ENCODE measurements around the gene SRGN. TPM values are rescaled to one million over a fixed set of nuclear protein-coding genes. Genes with fewer than 3 reads are reported as not detected.
A peak's percentile ranks its signal among the peaks of the same experiment; 100 is the strongest.

The SRGN gene
- total and polyA plus RNA-seq, 4 experiments from 2014 or later: 122 to 298 (median 150) TPM

GRCh38 chr10:69145329-69145728, 57.4 kb downstream of the SRGN start:
- no peak overlapping the region for H3K4me3 ChIP-seq (ENCODE audit: low read length in 2 of 2)
- Mint-ChIP-seq H3K9me3 (no peaks in the 10 kb centered on the region), H3K27me3 (no peaks in the 10 kb centered on the region), H3K27ac (peak overlapping the region in 2 of 7 donors; percentile 25 to 29), H3K36me3 (peaks cover 8 to 29% of the 10 kb centered on the region in 2 donors), H3K4me3 (no peak overlapping the region), H3K4me1 (peaks cover 26 to 43% (median 33%) of the 10 kb centered on the region in 4 donors)
- no peaks in the 10 kb centered on the region for H3K36me3 ChIP-seq (ENCODE audit: insufficient read depth, low read length)
- no peak overlapping the region for H3K27ac ChIP-seq (ENCODE audit: low read depth, low read length)
- CTCF ChIA-PET (ENCODE audit: partially characterized antibody): no interaction called here
- intact Hi-C loops (cut with micrococcal nuclease): no loop called here
- no peaks in the 10 kb centered on the region for H3K27me3 ChIP-seq (ENCODE audit: insufficient read depth, low read length)
- POLR2A ChIA-PET (ENCODE audit: partially characterized antibody): no interaction called here
- H3K9me3 ChIP-seq (ENCODE audit: control insufficient read depth in 1 of 2, low read length in 2 of 2): no peaks in the 10 kb centered on the region
- peaks cover 12% of the 10 kb centered on the region for H3K4me1 ChIP-seq (ENCODE audit: insufficient read depth, low read length)
- no peak for DNase-seq

DNA sequence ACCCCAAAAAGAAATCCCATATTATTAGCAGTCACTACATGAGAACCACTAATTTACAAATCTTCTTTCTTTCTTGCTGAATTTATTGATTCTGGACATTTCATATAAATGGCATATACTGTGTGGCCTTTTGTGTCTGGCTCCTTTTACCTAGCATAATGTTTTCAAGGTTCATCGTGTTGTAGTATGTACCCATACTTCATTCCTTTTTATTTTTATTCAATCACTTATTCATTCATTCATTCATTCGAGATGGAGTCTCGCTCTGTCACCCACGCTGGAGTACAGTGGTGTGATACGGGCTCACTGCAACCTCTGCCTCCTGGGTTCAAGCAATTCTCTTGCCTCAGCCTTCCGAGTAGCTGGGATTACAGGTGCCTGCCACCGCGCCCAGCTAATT, 58.0 kb downstream of the SRGN start:
- no peaks in the 10 kb centered on the region for H3K9me3 ChIP-seq (ENCODE audit: control insufficient read depth in 1 of 2, low read length in 2 of 2)
- CTCF ChIA-PET (ENCODE audit: partially characterized antibody): no interaction called here
- H3K4me1 ChIP-seq (ENCODE audit: insufficient read depth, low read length): peaks cover 12% of the 10 kb centered on the region
- H3K4me3 ChIP-seq (ENCODE audit: low read length in 2 of 2): no peak overlapping the region
- no peaks in the 10 kb centered on the region for H3K27me3 ChIP-seq (ENCODE audit: insufficient read depth, low read length)
- peaks cover 24 to 45% (median 34%) of the 10 kb centered on the region in 4 donors for H3K4me1 Mint-ChIP-seq
- DNase-seq: no peak
- H3K36me3 Mint-ChIP-seq: peaks cover 8 to 25% of the 10 kb centered on the region in 2 donors
- no peak overlapping the region for H3K27ac ChIP-seq (ENCODE audit: low read depth, low read length)
- intact Hi-C loops (cut with micrococcal nuclease): no loop called here
- H3K27me3 Mint-ChIP-seq: no peaks in the 10 kb centered on the region
- no peak overlapping the region for H3K27ac Mint-ChIP-seq
- POLR2A ChIA-PET (ENCODE audit: partially characterized antibody): no interaction called here
- no peaks in the 10 kb centered on the region for H3K36me3 ChIP-seq (ENCODE audit: insufficient read depth, low read length)
- H3K4me3 Mint-ChIP-seq: no peak overlapping the region
- H3K9me3 Mint-ChIP-seq: no peaks in the 10 kb centered on the region

- ChIA-PET POLR2A (ENCODE audit: partially characterized antibody) (interaction anchor here (0.6 kb wide), 1 partner anchor 28 kb away, joined by 6 read pairs; no protein-coding TSS in a partner anchor), CTCF (ENCODE audit: partially characterized antibody) (interaction anchor here (1.5 kb wide), 1 partner anchor 9 kb away, joined by 3 read pairs; no protein-coding TSS in a partner anchor)
- H3K4me3 Mint-ChIP-seq: no peak overlapping the region
- no peak for DNase-seq
- peaks cover 12% of the 10 kb centered on the region for H3K4me1 ChIP-seq (ENCODE audit: insufficient read depth, low read length)
- peaks cover 26 to 39% (median 30%) of the 10 kb centered on the region in 4 donors for H3K4me1 Mint-ChIP-seq
- H3K27ac ChIP-seq (ENCODE audit: low read depth, low read length): no peak overlapping the region
- intact Hi-C loops (cut with micrococcal nuclease): no loop called here
- H3K27me3 ChIP-seq (ENCODE audit: insufficient read depth, low read length): no peaks in the 10 kb centered on the region
- H3K27me3 Mint-ChIP-seq: no peaks in the 10 kb centered on the region
- no peak overlapping the region for H3K27ac Mint-ChIP-seq
- no peaks in the 10 kb centered on the region for H3K36me3 ChIP-seq (ENCODE audit: insufficient read depth, low read length)
- H3K9me3 Mint-ChIP-seq: no peaks in the 10 kb centered on the region
- H3K36me3 Mint-ChIP-seq: peaks cover 8 to 17% of the 10 kb centered on the region in 2 donors
- no peak overlapping the region for H3K4me3 ChIP-seq (ENCODE audit: low read length in 2 of 2)
- H3K9me3 ChIP-seq (ENCODE audit: control insufficient read depth in 1 of 2, low read length in 2 of 2): no peaks in the 10 kb centered on the region
Measured at GRCh38 chr10:69146759-69147158, 58.9 kb downstream of the SRGN start.

DNA sequence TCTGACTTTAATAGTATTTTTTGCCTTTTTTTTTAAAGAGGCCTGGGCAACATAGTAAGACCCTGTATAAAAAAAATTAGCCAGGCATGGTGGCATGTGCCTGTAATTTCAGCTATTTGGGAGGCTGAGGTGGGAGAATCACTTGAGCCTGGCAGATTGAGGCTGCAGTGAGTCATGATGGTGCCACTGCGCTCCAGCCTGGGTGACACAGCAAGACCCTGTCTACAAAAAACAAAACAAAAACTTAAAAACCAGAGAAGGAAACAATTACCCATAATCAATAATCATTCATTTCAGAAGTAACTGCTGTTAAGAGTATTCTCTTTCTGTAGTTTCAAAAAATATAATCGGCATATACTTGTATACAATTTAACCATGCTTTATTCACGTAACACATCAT, 64.1 kb downstream of the SRGN start:
- no peaks in the 10 kb centered on the region for H3K9me3 ChIP-seq (ENCODE audit: control insufficient read depth in 1 of 2, low read length in 2 of 2)
- H3K4me1 ChIP-seq (ENCODE audit: insufficient read depth, low read length): peaks cover 5% of the 10 kb centered on the region
- Mint-ChIP-seq H3K36me3 (peaks cover 5 to 14% of the 10 kb centered on the region in 2 donors), H3K9me3 (no peaks in the 10 kb centered on the region), H3K27me3 (no peaks in the 10 kb centered on the region), H3K4me3 (no peak overlapping the region), H3K27ac (no peak overlapping the region), H3K4me1 (peaks cover 10 to 19% (median 14%) of the 10 kb centered on the region in 4 donors)
- DNase-seq: no peak
- intact Hi-C loops (cut with micrococcal nuclease): no loop called here
- ChIA-PET POLR2A (ENCODE audit: partially characterized antibody) (no interaction called here), CTCF (ENCODE audit: partially characterized antibody) (no interaction called here)
- no peaks in the 10 kb centered on the region for H3K27me3 ChIP-seq (ENCODE audit: insufficient read depth, low read length)
- H3K4me3 ChIP-seq (ENCODE audit: low read length in 2 of 2): no peak overlapping the region
- no peaks in the 10 kb centered on the region for H3K36me3 ChIP-seq (ENCODE audit: insufficient read depth, low read length)
- H3K27ac ChIP-seq (ENCODE audit: low read depth, low read length): no peak overlapping the region

DNA sequence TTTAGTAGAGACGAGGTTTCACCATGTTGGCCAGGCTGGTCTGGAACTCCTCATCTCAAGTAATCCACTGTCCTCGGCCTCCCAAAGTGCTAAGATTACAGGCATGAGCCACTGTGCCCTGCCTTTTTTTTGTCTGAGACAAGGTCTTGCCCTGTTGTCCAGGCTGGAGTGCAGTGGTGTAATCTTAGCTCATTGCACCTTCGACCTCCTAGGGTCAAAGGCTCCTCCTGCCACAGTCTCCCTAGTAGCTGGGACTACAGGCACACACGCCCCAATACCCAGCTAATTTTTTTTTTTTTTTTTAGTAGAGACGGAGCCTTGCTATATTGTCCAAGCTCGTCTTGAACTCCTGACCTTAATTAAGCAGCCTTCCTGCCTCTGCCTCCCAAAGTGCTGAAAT, 65.3 kb downstream of the SRGN start:
- Mint-ChIP-seq H3K27me3 (no peaks in the 10 kb centered on the region), H3K4me3 (no peak overlapping the region), H3K36me3 (peaks cover 9 to 22% of the 10 kb centered on the region in 2 donors), H3K9me3 (no peaks in the 10 kb centered on the region), H3K27ac (no peak overlapping the region), H3K4me1 (peaks cover 7 to 15% (median 10%) of the 10 kb centered on the region in 4 donors)
- ChIA-PET POLR2A (ENCODE audit: partially characterized antibody) (no interaction called here), CTCF (ENCODE audit: partially characterized antibody) (interaction anchor here (0.6 kb wide), 1 partner anchor 50 kb away, joined by 3 read pairs; no protein-coding TSS in a partner anchor)
- no peaks in the 10 kb centered on the region for H3K27me3 ChIP-seq (ENCODE audit: insufficient read depth, low read length)
- no peak overlapping the region for H3K27ac ChIP-seq (ENCODE audit: low read depth, low read length)
- H3K36me3 ChIP-seq (ENCODE audit: insufficient read depth, low read length): peaks cover 8% of the 10 kb centered on the region
- H3K4me3 ChIP-seq (ENCODE audit: low read length in 2 of 2): no peak overlapping the region
- intact Hi-C loops (cut with micrococcal nuclease): no loop called here
- H3K9me3 ChIP-seq (ENCODE audit: control insufficient read depth in 1 of 2, low read length in 2 of 2): no peaks in the 10 kb centered on the region
- DNase-seq: no peak
- H3K4me1 ChIP-seq (ENCODE audit: insufficient read depth, low read length): no peaks in the 10 kb centered on the region

Other genes with a start within 250 kb of the SRGN start
- gene DDX50, start 186.8 kb upstream of the SRGN start, total RNA-seq: 10 to 100 TPM; 41.1 to 41.9 TPM
- gene DDX50, start 186.8 kb upstream of the SRGN start, polyA plus RNA-seq: 10 to 100 TPM; 39.5 to 45.2 TPM
- 10 to 100 TPM; 50.6 to 57.1 TPM for gene DDX21, start 131.9 kb upstream of the SRGN start, total RNA-seq
- gene DDX21, start 131.9 kb upstream of the SRGN start, polyA plus RNA-seq: 10 to 100 TPM; 20.3 to 20.7 TPM
- gene KIFBP, start 99.3 kb upstream of the SRGN start, total RNA-seq: 10 to 100 TPM; 17.9 to 18.5 TPM
- gene KIFBP, start 99.3 kb upstream of the SRGN start, polyA plus RNA-seq: 1 to 10 TPM; 2.7 to 8.1 TPM
- 10 to 100 TPM; 31.7 to 35.9 TPM for gene VPS26A, start 36.1 kb downstream of the SRGN start, total RNA-seq
- gene VPS26A, start 36.1 kb downstream of the SRGN start, polyA plus RNA-seq: 10 to 100 TPM; 34.7 to 37.4 TPM
- gene SUPV3L1, start 92.1 kb downstream of the SRGN start, total RNA-seq: 10 to 100 TPM; 35.7 to 39.0 TPM
- 10 to 100 TPM; 14.2 to 21.5 TPM for gene SUPV3L1, start 92.1 kb downstream of the SRGN start, polyA plus RNA-seq
- gene HKDC1, start 132.2 kb downstream of the SRGN start, total RNA-seq: 1 to 10 TPM; 3.5 TPM
- gene HKDC1, start 132.2 kb downstream of the SRGN start, polyA plus RNA-seq: 1 to 10 TPM; 5.5 to 8.1 TPM
- 10 to 100 TPM; 68.6 to 70.1 TPM for gene HK1, start 190.4 kb downstream of the SRGN start, total RNA-seq
- 100 to 1,000 TPM; 153 to 156 TPM for gene HK1, start 190.4 kb downstream of the SRGN start, polyA plus RNA-seq

Data from CD4-positive, alpha-beta memory T cell (primary cell).